Fibroblast of upper back skin (primary cell): ENCODE results near the gene TBC1D17.

ENCODE experiments used
- DNase-seq: peaks from one replicate; pipeline ENCODE4 v3.0.0-alpha.2; 2013

The TBC1D17 gene

DNA sequence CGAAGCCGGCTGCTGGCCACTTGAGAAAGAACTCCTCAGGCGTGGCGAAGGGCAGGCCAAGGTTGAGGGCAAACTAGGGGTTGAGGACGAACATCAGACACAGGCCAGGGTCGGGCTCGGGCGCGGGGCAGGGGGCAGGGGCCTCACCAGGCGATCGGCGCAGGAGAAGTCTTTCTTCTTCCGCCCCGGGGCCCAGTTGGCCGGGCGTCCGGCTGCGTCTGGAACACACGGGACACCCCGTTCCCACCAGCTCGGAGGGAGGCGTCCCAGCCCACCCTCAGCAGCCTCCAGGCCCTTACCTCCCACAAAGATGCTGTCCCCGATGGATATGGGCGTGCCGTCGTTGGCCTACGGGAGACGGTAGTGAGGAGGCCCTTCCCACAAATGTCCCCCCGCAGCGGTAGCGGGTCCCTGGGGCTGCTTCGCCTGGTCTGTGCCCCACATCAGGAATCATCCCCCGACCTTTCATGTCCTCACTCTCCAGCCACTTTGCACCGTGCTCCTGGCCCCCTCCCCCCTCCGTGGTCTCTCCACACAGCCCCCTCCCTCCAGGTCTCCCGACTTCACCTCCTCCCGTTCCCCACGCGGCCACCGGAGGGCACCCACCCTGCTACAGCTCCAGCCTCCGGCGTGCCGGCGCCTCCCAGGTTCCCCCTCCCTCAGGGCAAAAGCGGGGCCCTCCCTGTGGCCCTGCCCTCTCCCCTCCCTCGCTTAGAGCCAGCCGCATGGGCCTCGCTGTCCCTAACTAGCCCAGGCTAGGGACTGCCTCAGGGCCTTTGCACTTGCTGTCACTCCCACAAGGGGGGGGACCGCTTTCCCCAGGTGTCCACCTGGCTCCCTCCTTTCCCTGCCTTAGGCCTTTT lies 14.9 kb upstream of the TBC1D17 start:
- no peak for DNase-seq

DNA sequence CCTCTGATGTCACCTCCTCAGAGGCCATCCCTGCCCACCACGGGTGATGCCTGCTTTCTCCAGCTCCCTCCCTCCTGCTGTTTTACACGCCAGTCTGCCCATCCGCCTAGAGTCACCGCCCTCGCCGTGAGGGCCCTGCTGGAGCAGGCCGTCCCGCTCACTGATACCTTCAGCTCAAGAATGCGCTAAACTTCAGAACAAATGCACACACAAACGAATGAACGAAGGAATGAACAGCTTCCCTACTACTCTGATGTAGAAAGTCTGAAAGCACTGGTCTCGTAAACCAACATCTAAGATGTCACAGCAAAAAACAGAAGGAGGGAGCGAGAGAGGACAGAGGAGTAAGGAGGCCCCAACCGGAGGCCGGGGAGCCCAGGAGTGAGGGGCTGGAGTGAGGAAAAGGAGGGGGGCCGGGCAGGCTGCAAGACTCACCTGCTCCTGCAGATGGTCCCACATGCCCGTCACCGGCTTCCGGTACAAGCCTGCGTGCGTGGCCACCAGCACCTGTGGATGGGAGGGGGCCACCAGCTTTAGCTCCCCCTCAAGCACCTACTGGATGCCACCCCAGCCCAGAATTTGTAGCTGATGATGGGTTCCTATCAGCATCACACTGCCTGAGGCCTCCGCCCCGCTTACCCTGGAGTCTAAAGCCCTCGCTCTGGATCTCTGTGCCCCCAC lies 14.1 kb upstream of the TBC1D17 start:
- no peak for DNase-seq

DNA sequence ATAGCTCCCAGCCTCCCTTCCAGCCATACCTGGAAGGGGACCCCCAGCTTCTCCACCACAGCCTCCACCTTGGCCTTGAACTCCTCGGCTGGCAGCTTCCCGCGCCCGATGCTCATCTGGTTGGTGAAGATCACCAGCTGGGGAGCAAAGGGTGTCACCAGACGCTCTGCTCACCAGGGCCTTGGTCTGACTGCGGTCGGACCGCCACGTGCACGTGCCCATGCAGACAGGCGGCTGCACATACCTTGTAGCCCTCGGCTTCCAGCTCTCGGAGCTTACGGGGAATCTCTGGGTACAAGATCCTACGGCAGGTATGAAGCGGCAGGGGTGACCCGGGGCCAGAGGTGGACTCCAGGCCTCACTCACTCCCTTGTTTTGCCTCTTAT lies 13.6 kb upstream of the TBC1D17 start:
- DNase-seq = no peak

DNA sequence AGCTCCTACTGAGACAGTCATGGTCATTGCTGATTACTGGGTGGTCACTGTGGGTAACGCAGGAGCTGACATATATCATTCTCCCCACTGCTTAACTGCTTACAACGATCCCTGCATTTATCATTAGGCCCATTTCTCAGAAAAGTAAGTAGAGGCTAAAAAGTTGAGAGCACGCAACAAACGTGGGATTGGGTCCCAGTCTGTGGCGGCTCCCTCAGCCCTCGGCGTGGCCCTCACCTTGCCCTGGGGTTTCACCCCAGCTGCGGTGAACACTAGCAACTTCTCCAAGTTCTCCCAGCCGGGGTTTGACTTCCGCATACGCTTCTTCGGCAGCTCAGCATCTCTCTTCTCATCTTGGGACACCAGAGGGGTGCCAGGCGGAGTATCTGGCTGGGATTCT lies 12.6 kb upstream of the TBC1D17 start:
- DNase-seq = no peak

DNA sequence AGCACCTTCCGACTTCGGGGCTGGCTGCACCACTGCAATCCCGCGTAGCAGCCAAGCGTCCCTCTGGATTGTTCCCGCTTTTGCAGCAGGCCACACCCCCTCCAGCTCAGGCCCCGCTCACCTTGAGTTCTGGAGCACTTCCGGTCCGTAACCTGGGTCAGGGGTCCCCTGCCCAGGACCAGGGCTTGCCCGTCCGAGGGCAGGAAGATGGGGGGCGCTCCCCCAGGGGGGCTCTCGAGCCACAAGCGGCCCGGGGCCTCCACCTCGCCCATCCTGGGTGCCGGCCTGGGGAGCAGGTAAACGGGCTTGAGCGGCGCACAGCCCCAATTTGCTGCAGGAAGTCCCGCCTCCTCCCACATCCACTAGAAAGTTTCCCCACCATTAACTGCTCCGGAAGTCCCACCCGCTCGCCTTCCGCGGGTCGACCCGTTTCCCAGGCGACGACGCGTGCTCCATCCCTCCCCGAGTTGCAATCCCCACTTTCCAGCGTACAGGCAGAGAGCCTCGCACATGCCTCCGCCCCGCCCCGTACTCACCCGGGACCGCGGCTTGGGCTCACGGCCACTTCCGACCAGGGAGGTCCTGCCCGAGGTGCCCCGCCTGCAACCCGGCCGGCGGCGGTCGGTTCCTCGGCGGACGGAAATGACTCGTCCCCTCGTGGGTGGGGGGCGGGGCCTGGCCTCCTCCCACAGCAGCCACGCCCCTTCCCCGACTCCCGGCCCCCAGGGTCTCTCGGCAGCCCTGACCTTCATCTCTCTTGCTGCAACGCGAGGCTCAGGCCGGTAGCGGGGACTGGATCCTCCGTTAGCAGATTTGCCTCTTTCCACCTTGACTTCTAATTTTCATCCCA lies 10.3 kb upstream of the TBC1D17 start, which contains the start of gene PNKP:
PNKP (minus strand) TSS at position 644 of the 850 bp plus-strand sequence; CDS start at position 272, 372 bp downstream.
- DNase-seq = peak; percentile 85

- DNase-seq = no peak
These were observed 8.5 kb upstream of the TBC1D17 start for GRCh38 chr19:49869009-49869483.

GRCh38 chr19:49869484-49870308 lies 7.8 kb upstream of the TBC1D17 start:
- peak; percentile 100 for DNase-seq

- no peak for DNase-seq
These were observed 7.1 kb upstream of the TBC1D17 start for GRCh38 chr19:49870309-49870901.

GRCh38 chr19:49871349-49871985 lies 6.0 kb upstream of the TBC1D17 start:
- DNase-seq = no peak

- no peak for DNase-seq
These were observed 5.0 kb upstream of the TBC1D17 start for GRCh38 chr19:49872245-49873128.

DNA sequence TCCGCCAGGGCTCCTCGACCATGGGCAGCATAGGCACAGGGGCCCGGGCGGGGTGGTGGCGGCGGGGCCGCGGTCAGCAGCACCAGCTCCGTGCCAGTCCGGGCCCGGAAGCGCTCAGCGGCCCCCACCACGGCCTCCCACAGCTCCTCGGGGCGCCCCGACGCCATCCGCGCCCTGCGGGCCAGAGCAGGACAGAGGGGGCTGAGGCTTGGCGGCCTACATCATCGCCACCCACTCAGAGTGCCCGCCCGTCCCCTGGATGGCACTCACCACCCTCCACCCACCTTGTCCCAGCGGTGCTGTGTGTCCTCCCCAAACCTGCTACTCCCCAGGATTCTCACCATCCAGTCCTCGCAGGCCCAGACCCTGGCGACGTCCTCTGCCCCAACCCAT lies 4.4 kb upstream of the TBC1D17 start:
- DNase-seq = no peak

- DNase-seq = no peak
These were observed 3.7 kb upstream of the TBC1D17 start for GRCh38 chr19:49873834-49874233.

DNA sequence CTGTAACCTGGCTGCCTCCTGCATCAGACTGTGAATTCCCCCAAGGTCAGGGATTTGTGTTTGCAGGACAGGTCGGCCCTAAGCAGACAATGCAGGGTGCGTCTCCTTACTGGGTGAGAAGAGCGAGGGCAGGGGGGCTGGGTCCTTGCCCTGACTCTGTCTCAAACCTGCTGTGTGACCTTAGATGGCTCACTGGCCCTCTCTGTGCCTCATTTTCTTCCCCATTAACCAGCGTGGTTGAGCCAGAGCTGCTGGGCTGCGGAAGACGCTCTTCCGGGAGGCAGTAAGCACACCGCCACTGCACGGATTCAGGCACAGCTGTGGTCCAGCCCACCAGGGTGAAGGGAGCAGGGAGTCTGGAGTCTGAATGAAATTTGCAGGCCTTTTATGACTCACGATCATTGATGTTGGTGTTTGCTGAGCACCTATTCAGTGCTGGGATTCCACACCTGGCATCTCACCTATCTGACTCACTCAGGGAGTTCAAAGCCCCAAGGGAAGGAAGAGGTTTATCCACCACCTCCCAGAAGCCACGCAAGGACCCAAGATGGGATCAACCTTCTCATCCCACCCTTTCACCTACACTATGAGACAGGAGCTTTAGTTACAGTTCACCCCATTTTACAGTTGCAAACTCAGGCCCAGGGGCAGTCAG lies 2.9 kb upstream of the TBC1D17 start:
- DNase-seq = no peak

DNA sequence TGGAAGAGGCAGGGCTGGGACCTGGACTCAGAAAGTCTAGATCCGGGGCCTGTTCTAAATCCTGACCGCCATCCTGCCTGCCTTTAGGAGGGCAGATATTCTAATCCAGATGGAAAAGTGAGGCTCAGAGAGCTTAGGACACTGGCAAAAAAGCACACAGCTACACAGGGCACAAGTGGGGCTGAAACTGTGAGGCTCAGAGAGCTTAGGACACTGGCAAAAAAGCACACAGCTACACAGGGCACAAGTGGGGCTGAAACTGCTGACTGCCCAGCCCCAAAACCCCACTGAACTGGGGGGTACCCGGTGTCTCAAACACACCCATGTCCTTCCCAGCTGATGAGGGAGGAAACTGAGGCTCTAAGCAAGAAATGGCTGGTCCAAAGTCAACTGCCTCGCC lies 2.3 kb upstream of the TBC1D17 start:
- DNase-seq = no peak

DNA sequence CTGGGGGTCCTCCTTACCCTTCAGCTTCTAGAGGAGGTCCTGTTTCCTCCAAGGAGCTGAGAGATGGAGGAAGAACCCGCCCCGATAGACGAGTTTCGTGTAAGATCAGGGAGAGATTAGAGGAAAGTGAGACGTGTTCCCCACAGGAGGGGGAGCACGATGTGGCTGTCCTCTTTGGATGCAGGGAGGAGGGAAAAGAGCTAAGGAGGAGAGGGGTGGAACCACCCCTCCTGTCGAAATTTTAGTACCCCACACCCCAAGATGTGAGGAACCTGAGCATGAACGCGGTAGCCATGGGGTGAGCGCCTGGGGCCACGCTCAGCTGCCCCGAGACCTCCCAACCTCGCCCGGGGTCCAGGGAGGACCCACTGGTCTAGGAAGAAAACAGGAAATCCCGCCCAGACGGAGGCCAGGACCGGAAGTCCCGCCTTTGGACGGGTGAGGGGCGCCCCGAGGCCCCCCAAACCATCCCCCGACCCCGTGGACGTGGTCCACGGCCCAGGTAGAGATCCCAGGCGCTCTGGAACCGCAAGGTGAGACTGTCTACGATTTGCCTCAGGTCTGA lies 1.6 kb upstream of the TBC1D17 start:
- DNase-seq = peak; percentile 48

GRCh38 chr19:49876422-49877019 lies 981 bp upstream of the TBC1D17 start:
- DNase-seq = peak; percentile 99

DNA sequence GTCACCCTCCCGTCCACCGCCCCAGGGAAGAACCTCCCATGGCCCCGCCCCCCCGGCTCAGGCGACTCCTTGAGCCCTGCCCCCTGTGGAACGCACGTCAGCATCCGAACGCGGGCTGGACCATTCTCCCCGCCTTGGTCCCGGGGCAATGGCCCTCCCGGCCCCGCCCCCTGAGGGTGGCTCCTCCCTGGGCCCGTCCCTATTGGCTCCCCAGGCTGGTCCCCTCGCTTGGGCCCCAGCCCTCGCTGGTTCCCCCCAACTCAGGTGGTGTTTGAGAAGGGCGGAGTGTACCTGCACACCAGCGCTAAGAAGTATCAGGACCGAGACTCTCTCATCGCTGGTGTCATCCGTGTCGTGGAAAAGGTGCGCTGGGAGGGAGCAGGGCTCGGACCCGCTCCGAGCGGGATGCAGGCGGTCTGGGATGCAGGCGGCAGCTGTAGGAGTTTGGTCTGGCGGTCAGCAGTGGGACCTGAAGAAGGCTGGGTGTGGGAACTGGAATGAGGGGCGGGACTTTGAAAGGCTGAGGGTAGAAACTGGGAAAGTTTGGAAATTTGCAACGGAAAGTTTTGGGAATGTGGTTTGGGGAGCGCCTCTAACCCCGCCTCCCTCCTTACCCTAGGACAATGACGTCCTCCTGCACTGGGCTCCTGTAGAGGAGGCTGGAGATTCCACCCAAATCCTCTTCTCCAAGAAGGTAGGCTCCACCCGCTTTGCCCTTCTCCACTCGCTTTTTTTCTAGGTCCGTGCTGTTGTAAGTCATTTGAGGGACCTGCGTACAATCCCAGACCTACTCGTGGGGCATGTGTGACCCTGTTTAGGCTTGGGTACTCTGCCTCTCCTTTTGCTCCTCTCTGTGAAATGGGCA lies 609 bp downstream of the TBC1D17 start:
- DNase-seq = peak; percentile 98

- DNase-seq = no peak
These were observed 1.2 kb downstream of the TBC1D17 start for GRCh38 chr19:49878744-49879070.
